HG03135 (cell line): Measurements from ENCODE around the gene HK1.
A peak's percentile ranks its signal among the peaks of the same experiment; 100 is the strongest.

ENCODE experiments used
- ATAC-seq: cut with Tn5 transposase; IDR thresholded peaks from one replicate; pipeline ENCODE4 v1.9.1; 2021; ENCODE audit warnings: mild to moderate bottlenecking, moderate library complexity; ENCODE audit not compliant: unreplicated experiment

The HK1 gene

GRCh38 chr10:69372126-69372980, 94.1 kb downstream of the HK1 start:
- ATAC-seq, result no peak

GRCh38 chr10:69374242-69374641, 95.9 kb downstream of the HK1 start:
- ATAC-seq, result no peak

- no peak for ATAC-seq
Measured at GRCh38 chr10:69374931-69375306, 96.6 kb downstream of the HK1 start.

- ATAC-seq, result no peak
Measured at GRCh38 chr10:69375307-69376151, 97.2 kb downstream of the HK1 start.

- no peak for ATAC-seq
Measured at GRCh38 chr10:69376662-69377061, 98.4 kb downstream of the HK1 start.

- no peak for ATAC-seq
Measured at GRCh38 chr10:69377191-69377590, 98.9 kb downstream of the HK1 start.

- ATAC-seq, result no peak
Measured at GRCh38 chr10:69377933-69378332, 99.6 kb downstream of the HK1 start.

GRCh38 chr10:69379800-69380199, 101.5 kb downstream of the HK1 start:
- no peak for ATAC-seq

GRCh38 chr10:69382382-69383117, 104.3 kb downstream of the HK1 start:
- ATAC-seq, result no peak

GRCh38 chr10:69383558-69383957, 105.3 kb downstream of the HK1 start:
- ATAC-seq, result no peak

GRCh38 chr10:69384320-69384719, 106.0 kb downstream of the HK1 start:
- ATAC-seq, result no peak

GRCh38 chr10:69385454-69386350, 107.4 kb downstream of the HK1 start:
- ATAC-seq, result no peak

- no peak for ATAC-seq
Measured at GRCh38 chr10:69387500-69387899, 109.2 kb downstream of the HK1 start.

GRCh38 chr10:69388488-69388887, 110.2 kb downstream of the HK1 start:
- ATAC-seq, result no peak

GRCh38 chr10:69389827-69390490, 111.7 kb downstream of the HK1 start:
- no peak for ATAC-seq

GRCh38 chr10:69391158-69391557, 112.9 kb downstream of the HK1 start:
- ATAC-seq, result no peak

GRCh38 chr10:69392481-69393000, 114.2 kb downstream of the HK1 start:
- peak; percentile 84 for ATAC-seq

GRCh38 chr10:69394020-69394419, 115.7 kb downstream of the HK1 start:
- no peak for ATAC-seq

GRCh38 chr10:69397972-69398371, 119.7 kb downstream of the HK1 start:
- no peak for ATAC-seq

- no peak for ATAC-seq
Measured at GRCh38 chr10:69398466-69398865, 120.2 kb downstream of the HK1 start.
